Measurements from ENCODE around the gene UBL3.

UBL3 gene

DNA sequence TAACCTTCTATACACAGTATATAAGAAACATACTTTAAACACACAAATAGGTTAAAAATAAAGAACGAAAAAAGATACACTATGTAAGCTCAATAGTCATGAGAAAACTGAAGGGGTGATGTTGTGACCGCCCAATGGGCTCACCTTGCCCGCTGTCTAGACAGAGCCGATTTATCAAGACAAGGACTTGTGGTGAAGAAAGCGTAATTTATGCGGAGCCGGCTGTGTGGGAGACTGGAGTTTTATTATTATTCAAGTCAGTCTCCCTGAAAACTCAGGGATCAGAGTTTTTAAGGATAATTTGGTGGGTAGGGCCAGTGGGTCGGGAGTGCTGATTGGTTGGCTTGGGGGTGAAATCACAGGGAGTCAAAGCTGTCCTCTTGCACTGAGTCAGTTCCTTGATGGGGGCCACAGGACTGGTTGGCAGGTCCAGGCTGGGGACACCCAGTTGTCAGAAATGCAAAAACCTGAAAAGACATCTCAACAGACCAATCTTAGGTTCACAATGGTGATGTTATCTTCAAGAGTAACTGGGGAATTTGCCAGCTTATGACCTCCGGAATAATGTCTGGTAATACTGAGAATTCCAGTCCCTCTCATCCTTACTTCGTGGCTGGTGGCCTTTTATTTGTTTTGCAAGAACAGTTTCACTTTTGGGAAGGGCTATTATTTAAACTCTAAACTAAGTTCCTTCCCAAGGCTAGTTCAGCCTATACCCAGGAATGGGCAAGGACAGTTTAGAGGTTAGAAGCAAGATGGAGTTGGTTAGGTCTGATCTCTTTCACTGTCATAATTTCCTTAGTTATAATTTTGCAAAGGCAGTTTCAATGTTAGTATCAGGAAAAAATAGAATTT is 96.6 kb downstream of the UBL3 start:
- no peak for DNase-seq

DNA sequence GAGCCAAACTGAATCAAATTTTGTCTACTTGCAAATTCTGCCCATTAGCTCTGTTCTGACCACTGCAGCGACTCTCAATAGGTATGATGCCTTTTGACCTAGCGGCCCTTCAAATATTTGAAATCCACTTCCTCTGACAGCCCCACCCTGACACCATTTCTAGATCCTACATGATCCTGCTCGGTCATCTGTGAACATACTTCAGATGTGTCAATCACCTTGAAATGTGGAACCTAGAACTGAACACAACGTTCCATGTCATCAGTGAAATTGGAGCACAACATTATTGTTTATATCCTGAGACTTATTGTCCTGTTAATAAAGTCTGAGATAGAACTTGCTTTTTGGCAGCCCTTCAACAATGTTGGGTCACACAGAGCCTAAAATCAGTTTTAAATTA is 98.2 kb downstream of the UBL3 start:
- DNase-seq, result no peak

DNA sequence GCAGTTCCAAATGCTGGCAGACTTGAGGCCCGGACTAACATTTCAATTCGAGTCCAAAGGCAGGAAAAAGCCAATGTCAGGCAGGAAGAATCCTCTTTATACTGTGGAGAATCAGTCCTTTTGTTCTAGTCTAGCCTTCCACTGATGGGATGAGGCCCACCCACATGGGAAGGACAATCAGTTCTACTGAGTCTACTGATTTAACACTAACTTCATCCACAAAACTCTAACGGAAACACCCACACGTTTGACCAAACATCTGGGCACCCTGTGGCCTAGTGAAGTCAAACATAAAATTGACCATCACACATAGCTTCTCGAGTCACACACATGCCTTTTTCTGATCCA is 100.3 kb downstream of the UBL3 start:
- no peak for DNase-seq

DNA sequence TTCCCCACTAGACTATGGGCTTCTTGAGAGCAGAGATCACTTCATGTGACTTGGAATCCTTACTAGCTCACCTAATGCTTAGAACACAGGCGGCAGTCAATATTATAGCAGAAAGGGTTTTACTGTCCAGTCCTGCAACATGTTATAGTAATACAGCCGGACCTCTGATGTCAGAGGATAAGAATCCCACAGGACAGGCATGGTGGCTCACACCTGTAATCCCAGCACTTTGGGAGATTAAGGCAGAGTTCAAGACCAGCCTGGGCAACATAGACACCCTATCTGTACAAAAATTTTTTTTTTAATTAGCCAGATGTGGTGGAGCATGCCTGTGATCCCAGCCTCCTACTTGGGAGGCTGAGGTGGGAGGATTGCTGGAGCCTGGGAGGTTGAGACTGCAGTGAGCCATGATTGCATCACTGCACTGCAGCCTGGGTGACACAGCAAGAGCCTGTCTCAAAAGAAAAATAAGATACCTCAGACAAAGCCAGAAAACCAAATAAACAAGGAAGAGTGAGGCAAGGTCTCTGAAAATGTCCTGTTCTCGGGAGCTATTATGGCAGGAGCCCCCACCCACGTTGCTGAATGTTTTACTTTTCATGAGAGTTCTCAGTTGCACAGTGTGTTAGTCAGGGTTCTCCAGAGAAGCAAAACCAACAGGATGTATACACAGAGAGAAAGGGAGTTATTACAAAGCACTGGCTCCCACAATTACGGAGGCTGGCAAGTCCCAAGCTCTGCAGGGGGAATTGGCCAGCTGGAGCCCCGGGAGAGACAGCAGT is 100.8 kb downstream of the UBL3 start:
- DNase-seq, result no peak

DNA sequence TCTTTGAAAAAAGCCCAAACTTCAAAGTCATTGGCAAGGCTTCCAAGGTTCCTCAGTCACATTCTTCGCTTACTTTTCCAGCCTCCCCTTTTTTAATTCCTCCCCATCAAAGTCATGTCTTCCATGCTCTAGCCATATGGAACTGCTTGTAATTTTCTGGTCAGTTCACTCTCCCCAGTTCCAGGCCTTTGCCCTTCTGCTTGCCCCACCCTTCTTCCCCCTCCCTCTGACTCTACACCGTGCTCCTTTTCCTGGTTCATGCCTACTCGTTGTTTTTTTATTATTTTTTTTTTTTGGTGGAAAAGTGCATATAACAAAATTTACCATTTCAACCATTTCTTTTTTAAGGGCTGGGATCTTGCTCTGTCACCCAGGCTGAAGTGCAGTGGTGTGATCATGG is 102.3 kb downstream of the UBL3 start:
- no peak for DNase-seq

DNA sequence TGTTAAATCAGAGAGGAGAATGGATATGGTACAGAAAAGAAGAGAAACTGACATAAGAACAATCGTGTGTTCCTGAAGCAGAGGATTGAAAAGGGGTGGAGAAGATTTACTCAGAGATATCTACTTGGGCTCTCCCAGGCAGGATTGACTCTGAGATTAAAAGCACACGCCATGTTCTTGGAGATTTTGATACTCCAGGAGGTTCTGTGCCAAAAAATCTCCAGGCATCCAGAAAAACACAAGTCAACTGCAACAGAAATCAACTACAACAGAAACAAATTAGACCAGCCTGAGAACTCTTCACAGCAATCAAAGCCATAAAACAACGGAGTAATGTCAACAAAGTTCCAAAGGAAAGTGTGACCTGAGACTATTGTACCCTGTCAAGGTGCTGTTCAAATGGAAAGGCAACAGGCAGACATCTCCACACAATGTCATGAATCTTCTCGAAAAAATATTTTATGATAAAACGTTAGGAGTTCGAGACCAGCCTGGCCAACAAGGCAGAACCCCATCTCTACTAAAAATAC is 104.2 kb downstream of the UBL3 start:
- DNase-seq, result no peak

DNA sequence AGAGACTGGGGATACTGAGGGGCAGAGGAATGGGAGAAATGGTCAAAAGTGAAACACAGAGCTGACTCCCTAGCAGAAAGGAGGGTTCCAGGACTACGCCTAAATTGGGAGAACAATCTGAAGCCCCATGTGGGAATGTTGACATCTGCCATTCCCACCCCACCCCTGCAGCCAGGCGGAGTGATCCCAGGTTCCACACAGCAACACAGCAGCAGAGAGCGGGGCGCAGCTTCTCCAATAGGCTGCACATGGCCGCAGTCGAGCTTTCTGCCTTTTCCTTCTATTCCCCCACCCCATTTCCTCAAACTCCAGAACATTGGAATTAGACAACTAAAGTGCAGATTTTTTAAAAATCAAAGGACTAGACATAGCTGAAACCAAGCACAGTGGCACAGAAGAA is 104.7 kb downstream of the UBL3 start:
- DNase-seq, result no peak

DNA sequence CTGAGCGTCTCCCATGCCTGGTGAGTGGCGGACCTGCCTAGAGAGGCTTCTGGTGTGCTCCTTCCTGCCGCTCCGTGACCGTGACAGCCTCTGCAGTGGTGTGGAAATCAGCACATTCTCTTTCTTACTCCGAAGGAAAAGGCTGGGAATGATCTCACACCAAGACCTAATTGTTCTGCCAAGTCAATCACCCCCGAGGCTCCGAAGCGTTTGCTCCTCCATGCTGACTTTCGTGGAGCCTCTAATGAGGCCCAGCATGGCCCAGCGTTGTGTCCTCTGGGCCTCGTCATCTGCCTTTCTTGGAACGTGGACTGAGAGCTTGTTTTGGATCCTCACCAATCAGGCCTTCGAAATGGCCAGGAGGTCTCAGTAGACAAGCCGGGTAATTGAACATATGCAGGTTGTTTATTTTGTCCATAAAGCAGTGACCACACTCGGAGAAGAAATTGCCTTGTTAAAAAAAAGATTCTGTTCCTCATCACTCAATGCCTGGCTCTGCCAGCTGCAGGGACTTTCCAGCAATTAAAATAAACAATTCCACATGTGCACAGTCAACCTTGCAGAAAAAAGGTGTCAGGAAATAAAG is 107.1 kb downstream of the UBL3 start:
- DNase-seq, result no peak

DNA sequence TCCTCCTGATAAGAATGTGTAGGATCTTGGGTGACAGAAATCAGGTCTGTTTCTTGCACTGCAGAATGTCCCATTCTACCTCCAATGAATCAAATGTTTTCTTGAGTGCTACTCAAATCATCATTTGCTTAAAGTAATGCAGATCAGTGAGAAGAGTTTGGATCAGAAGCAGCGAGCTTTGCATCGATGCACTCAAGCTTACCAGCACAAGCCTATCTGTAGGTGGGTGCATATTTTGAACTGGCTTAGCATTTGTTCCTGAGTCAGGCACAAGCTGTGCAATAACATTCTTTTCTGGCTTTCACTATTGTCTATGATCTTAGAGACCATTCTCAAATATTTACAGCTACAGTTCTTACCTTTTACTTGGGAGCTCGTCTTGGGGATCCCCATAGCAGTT is 109.5 kb downstream of the UBL3 start:
- DNase-seq, result no peak

DNA sequence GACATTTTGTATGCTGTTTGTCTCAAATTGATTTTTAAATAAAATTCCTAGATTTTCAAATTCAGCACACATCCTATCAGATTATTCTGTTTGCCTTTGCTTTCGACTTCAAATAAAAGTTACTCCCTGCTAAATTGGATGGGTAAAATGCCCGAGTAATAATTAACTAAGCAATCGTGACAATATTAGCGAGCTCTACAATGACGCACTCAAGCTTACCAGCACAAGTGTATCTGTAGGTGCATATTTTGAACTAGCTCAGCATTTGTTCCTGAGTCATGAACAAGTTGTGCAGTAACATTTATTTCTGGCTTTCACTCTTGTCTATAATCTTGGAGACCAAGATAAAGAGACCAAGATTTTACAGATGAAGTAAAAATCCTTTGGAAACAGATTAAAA is 113.4 kb downstream of the UBL3 start:
- no peak for DNase-seq

DNA sequence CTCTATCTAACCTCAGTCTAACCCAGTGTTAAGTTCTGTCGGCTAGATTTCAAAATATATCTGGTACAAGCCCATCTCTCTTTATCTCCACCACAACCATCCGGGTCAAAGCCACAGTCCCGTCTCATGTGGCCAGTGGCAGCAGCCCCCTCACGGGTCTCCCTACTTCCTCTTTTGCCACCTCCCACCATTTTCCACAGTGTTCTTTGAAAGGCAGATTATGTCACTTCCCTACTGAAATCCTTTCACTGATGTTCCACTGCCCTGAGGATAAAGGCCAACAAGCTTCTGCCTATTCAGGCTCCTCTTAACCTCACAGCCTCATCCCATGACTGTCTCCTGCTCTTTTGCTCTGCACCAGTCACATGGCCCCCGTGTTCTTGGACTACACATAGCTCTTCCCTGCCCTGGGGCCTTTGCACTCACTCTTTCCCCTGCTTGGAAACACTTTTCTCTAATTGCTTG is 117.2 kb downstream of the UBL3 start:
- DNase-seq, result peak; percentile 43

DNA sequence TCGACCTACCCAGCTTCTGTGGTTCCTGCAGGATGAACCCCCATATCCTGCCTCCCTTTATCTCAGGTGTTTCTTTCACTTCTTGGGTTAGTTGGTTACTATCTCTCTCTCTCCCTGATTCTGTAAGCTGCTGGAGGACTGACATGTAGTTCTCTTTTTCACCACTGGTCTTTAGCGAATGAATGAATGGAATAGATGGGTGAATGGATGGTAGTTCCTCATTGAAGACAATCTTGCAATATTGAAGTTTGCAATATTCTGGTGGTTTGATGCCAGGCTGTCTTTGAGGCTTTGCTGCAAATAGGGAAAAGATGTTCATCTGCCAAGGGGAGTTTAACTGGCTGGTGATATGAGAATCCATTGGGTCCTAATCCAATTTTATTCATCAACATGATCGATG is 120.2 kb downstream of the UBL3 start:
- no peak for DNase-seq

DNA sequence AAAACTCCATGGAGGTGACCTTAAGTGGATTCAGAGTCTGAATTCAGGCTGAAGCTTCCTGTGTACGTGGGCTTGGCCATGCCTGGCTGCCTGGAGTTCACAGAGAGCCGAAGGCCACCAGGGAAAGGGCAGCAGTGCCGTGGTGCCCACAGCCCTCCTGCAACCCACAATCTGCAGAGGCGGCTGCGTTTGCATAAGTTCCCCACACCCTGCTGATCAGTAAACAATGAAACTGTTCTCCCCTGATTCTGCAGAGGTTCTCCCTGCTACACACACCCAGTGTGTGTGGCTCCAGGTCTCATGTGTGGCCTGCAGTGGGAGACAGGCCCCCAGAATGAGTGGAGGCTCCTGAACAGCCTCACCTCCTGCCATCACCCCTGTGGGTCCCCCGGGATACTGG is 128.0 kb downstream of the UBL3 start:
- no peak for DNase-seq

DNA sequence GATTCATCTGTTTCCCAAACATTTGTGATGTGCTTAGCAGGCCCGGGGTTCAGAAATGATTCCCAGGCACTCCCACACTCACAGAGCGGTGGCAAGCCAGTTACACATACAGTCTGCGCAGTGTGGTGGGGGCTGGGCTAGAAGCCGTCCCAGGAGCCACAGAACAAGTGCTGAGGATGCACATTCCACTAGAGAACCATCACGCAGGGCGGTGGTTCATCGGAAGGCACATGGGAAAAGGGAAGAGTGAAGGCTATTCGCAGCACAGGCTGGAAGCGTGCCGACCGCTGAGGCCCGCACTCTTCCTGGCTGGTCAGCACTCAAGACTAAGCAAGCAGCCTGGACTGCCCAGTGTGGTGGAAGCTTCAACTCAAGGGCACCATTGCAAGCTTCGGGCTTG is 128.7 kb downstream of the UBL3 start:
- DNase-seq, result no peak

DNA sequence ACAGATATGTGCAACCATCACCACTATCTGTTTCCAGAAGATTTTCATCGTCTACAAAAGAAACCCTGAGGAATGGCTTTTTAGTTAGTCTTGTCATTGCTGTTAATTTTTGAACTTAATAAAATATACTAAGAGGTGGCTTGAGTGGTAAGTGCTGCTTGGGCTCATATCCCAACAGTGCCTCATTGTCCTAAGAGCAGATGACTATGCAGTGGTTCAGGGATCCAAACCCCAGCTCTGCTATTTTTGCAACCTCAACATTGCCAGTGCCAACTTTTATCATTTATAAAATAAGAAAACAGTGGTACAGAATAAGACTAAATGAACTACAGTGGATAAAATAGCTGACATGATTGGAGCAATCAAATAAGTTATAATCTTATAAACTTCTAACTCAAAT is 131.7 kb downstream of the UBL3 start:
- no peak for DNase-seq

DNA sequence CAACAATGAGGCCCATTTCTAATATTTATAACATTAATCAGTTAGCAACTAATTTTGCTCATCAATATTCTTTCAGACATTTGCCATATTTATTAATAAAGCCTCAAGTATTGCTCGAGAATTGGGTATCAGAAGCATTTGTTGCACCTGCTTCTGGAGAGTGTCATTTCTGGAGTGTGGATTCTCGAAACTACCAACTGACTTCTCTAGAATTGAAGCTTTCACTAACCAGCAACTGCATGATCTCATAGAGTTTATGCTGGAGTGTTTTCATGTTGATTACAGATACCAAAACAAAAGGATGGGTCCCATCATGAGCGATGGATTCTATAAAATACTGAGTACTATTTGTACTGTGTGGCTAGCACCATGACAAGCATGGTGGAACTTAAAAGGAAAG is 133.9 kb downstream of the UBL3 start:
- DNase-seq, result no peak
